Measurements from ENCODE around the gene RINT1.

The RINT1 gene

DNA sequence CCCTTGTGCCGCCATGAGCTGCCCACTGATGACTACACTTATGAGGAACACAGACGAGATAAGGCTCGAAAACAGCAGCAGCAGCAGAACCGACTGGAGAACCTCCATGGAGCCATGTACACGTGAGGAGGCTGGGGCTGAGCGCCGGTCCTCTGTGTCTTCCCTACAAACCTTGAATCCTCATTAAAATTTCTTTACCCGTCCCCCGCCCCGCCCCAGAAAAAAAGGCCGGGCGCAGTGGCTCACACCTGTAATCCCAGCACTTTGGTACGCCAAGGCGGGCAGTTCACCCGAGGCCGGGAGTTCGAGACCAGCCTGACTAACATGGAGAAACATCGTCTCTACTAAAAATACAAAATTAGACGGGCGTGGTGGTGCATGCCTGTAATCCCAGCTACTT, 1.5 kb upstream of the RINT1 start:
- Histone ChIP-seq H3K27ac (replicated peaks) (no peak overlapping the region), H3K4me3 (replicated peaks; ENCODE audit: insufficient read depth, low read length) (no peak overlapping the region), H3K27me3 (ENCODE audit: insufficient read depth, poor library complexity, severe bottlenecking) (no peaks in the 10 kb centered on the region)
- TF ChIP-seq SPI1 (IDR thresholded peaks at IDR 0.05; ENCODE audit: borderline replicate concordance, low read depth) (no peak), POLR2AphosphoS5 (IDR thresholded peaks at IDR 0.05; ENCODE audit: low read depth) (no peak), GABPA (IDR thresholded peaks at IDR 0.05; ENCODE audit: low read depth) (no peak)
- TF ChIP-seq, protein P1, sequence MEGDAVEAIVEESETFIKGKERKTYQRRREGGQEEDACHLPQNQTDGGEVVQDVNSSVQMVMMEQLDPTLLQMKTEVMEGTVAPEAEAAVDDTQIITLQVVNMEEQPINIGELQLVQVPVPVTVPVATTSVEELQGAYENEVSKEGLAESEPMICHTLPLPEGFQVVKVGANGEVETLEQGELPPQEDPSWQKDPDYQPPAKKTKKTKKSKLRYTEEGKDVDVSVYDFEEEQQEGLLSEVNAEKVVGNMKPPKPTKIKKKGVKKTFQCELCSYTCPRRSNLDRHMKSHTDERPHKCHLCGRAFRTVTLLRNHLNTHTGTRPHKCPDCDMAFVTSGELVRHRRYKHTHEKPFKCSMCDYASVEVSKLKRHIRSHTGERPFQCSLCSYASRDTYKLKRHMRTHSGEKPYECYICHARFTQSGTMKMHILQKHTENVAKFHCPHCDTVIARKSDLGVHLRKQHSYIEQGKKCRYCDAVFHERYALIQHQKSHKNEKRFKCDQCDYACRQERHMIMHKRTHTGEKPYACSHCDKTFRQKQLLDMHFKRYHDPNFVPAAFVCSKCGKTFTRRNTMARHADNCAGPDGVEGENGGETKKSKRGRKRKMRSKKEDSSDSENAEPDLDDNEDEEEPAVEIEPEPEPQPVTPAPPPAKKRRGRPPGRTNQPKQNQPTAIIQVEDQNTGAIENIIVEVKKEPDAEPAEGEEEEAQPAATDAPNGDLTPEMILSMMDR (IDR thresholded peaks at IDR 0.05; ENCODE audit: insufficient read depth, low read length) = no peak
- TF ChIP-seq, protein P2, sequence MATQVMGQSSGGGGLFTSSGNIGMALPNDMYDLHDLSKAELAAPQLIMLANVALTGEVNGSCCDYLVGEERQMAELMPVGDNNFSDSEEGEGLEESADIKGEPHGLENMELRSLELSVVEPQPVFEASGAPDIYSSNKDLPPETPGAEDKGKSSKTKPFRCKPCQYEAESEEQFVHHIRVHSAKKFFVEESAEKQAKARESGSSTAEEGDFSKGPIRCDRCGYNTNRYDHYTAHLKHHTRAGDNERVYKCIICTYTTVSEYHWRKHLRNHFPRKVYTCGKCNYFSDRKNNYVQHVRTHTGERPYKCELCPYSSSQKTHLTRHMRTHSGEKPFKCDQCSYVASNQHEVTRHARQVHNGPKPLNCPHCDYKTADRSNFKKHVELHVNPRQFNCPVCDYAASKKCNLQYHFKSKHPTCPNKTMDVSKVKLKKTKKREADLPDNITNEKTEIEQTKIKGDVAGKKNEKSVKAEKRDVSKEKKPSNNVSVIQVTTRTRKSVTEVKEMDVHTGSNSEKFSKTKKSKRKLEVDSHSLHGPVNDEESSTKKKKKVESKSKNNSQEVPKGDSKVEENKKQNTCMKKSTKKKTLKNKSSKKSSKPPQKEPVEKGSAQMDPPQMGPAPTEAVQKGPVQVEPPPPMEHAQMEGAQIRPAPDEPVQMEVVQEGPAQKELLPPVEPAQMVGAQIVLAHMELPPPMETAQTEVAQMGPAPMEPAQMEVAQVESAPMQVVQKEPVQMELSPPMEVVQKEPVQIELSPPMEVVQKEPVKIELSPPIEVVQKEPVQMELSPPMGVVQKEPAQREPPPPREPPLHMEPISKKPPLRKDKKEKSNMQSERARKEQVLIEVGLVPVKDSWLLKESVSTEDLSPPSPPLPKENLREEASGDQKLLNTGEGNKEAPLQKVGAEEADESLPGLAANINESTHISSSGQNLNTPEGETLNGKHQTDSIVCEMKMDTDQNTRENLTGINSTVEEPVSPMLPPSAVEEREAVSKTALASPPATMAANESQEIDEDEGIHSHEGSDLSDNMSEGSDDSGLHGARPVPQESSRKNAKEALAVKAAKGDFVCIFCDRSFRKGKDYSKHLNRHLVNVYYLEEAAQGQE (IDR thresholded peaks at IDR 0.05; ENCODE audit: insufficient replicate concordance, low read depth) = no peak
- DNase-seq (ENCODE audit: low read depth in 1 of 2, low spot score in 1 of 2) = no peak

DNA sequence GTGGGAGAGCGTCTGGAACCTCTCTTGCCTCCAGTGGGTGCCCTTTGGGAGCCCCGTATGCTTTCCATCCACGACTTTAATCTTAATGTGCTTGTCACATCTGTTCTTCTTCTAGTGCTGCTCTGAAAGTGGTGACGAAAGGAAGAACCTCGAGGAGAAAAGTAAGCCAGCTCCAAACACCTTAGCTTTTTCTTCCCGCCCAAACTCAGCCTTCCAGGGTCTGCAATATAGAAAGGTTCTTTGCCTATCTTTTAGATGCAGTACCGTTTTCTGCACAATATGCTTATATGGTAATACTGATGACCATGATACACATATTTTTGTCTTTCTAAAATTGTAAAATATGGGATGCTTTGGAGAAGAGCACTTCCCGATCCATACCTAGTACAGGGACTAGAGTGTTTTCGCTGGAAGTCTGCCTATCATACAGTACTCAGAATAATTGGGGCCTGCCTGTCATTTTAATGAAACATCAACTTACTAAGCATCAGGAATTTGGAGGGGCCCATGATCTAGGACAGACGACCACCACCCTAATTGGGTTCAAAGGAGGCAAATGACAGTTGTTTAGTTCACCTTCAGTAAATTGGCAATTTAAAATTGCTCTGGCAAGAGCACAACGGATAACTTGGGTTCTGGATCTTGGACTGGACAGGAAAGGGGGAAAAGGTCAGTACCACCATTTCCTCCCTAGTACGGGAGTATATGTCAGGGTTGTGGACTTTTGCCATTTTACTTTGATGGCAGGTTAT, 884 bp downstream of the RINT1 start:
- TF ChIP-seq GABPA (IDR thresholded peaks at IDR 0.05; ENCODE audit: low read depth) = no peak
- no peak for TF ChIP-seq POLR2AphosphoS5 (IDR thresholded peaks at IDR 0.05; ENCODE audit: low read depth)
- no peak for TF ChIP-seq SPI1 (IDR thresholded peaks at IDR 0.05; ENCODE audit: borderline replicate concordance, low read depth)
- TF ChIP-seq, protein P1 (IDR thresholded peaks at IDR 0.05; ENCODE audit: insufficient read depth, low read length) = no peak
- TF ChIP-seq, protein P2 (IDR thresholded peaks at IDR 0.05; ENCODE audit: insufficient replicate concordance, low read depth) = no peak
- Histone ChIP-seq H3K4me3 (replicated peaks; ENCODE audit: insufficient read depth, low read length) (peak overlapping the region; percentile 98), H3K27me3 (ENCODE audit: insufficient read depth, poor library complexity, severe bottlenecking) (no peaks in the 10 kb centered on the region), H3K27ac (replicated peaks) (peak overlapping the region; percentile 85)
- DNase-seq (ENCODE audit: low read depth in 1 of 2, low spot score in 1 of 2) = no peak

DNA sequence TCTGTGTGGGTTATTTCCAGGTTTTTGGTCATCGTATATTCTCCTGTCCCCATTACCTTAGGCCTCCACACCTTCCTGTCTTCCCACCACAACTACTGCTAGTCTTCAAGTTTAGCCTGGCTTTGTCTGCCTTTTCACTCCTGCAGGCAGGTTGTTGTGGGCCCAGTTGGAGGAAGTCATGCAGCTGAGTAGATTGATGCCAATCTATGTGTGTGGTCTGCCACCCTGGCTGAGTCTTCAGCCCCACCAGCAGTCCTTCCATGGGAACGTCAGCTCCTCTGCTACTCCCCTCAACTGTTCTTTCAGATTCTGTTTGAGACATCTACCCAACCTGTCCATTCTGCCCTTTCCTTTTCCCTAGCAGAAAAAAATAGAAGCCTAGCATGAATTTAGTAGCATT, 6.3 kb downstream of the RINT1 start:
- Histone ChIP-seq H3K4me3 (replicated peaks; ENCODE audit: insufficient read depth, low read length) (no peak overlapping the region), H3K27me3 (ENCODE audit: insufficient read depth, poor library complexity, severe bottlenecking) (no peaks in the 10 kb centered on the region), H3K27ac (replicated peaks) (no peak overlapping the region)
- TF ChIP-seq GABPA (IDR thresholded peaks at IDR 0.05; ENCODE audit: low read depth) = no peak
- TF ChIP-seq, protein P1 (IDR thresholded peaks at IDR 0.05; ENCODE audit: insufficient read depth, low read length) = no peak
- TF ChIP-seq POLR2AphosphoS5 (IDR thresholded peaks at IDR 0.05; ENCODE audit: low read depth) = no peak
- no peak for TF ChIP-seq SPI1 (IDR thresholded peaks at IDR 0.05; ENCODE audit: borderline replicate concordance, low read depth)
- TF ChIP-seq, protein P2 (IDR thresholded peaks at IDR 0.05; ENCODE audit: insufficient replicate concordance, low read depth) = no peak
- no peak for DNase-seq (ENCODE audit: low read depth in 1 of 2, low spot score in 1 of 2)

Data from HL-60 (cell line).